GM21576 (cell line): ENCODE measurements around the gene PHACTR1.

Experiments used
- ATAC-seq: cut with Tn5 transposase; IDR thresholded peaks from one replicate; pipeline ENCODE4 v1.9.1; 2021; ENCODE audit warnings: mild to moderate bottlenecking, moderate library complexity; ENCODE audit not compliant: unreplicated experiment

Gene PHACTR1

GRCh38 chr6:12976366-12976765 is 259.8 kb downstream of the PHACTR1 start:
- no peak for ATAC-seq

GRCh38 chr6:12977206-12977605 is 260.6 kb downstream of the PHACTR1 start:
- no peak for ATAC-seq

GRCh38 chr6:12977806-12978205 is 261.2 kb downstream of the PHACTR1 start:
- no peak for ATAC-seq

- ATAC-seq: no peak
Measured at GRCh38 chr6:12980741-12981140, 264.2 kb downstream of the PHACTR1 start.

- no peak for ATAC-seq
Measured at GRCh38 chr6:12984776-12985175, 268.2 kb downstream of the PHACTR1 start.

GRCh38 chr6:12987783-12988182 is 271.2 kb downstream of the PHACTR1 start:
- ATAC-seq: no peak

GRCh38 chr6:12990162-12990561 is 273.6 kb downstream of the PHACTR1 start:
- ATAC-seq: no peak

- no peak for ATAC-seq
Measured at GRCh38 chr6:12991435-12991834, 274.9 kb downstream of the PHACTR1 start.

- no peak for ATAC-seq
Measured at GRCh38 chr6:12992770-12993169, 276.2 kb downstream of the PHACTR1 start.

- no peak for ATAC-seq
Measured at GRCh38 chr6:12993283-12993898, 276.8 kb downstream of the PHACTR1 start.

- no peak for ATAC-seq
Measured at GRCh38 chr6:12995419-12995818, 278.9 kb downstream of the PHACTR1 start.

GRCh38 chr6:13000537-13000936 is 284.0 kb downstream of the PHACTR1 start:
- ATAC-seq: no peak

GRCh38 chr6:13001927-13002326 is 285.4 kb downstream of the PHACTR1 start:
- no peak for ATAC-seq

- no peak for ATAC-seq
Measured at GRCh38 chr6:13004601-13005000, 288.0 kb downstream of the PHACTR1 start.

- no peak for ATAC-seq
Measured at GRCh38 chr6:13005994-13006393, 289.4 kb downstream of the PHACTR1 start.

- no peak for ATAC-seq
Measured at GRCh38 chr6:13006578-13007300, 290.2 kb downstream of the PHACTR1 start.

- ATAC-seq: no peak
Measured at GRCh38 chr6:13007744-13008143, 291.2 kb downstream of the PHACTR1 start.

- no peak for ATAC-seq
Measured at GRCh38 chr6:13009031-13009430, 292.5 kb downstream of the PHACTR1 start.

- ATAC-seq: no peak
Measured at GRCh38 chr6:13009461-13009860, 292.9 kb downstream of the PHACTR1 start.

GRCh38 chr6:13011612-13012146 is 295.1 kb downstream of the PHACTR1 start:
- no peak for ATAC-seq

- ATAC-seq: no peak
Measured at GRCh38 chr6:13012296-13012695, 295.7 kb downstream of the PHACTR1 start.

- ATAC-seq: no peak
Measured at GRCh38 chr6:13012977-13013680, 296.6 kb downstream of the PHACTR1 start.
